GM12878 (cell line): ENCODE data around the gene IFIT2. TPM values are rescaled to one million over a fixed set of nuclear protein-coding genes. Genes with fewer than 3 reads are reported as not detected.
"Not testable (repeated sequence)": the region's sequence is repeated elsewhere in the genome, so short reads cannot be mapped to it uniquely, and the experiment has no call there.

ENCODE experiments used
- ATAC-seq: fragments of 200-7000 bp; cut with Tn5 transposase; 3 replicates; pipeline ENCODE4 v1.9.1; 2020; ENCODE audit warnings: mild to moderate bottlenecking, moderate library complexity
- BruUV-seq: library from RNA; stranded (reverse); fragments of 400-500 nt; replicated peaks from 2 replicates; lab custom pipeline; 2021; lab: Mats Ljungman, UMichigan
- CTCF ChIA-PET: fragments of 300-600 bp; sonication (Branson Sonifier 250); formaldehyde crosslinking; extraction: SDS; loops from one replicate; lab custom pipeline; 2021; ENCODE audit warnings: inconsistent platforms; lab: Yijun Ruan, JAX
- POLR2A ChIA-PET: fragments of 350-600 bp; formaldehyde crosslinking; extraction: SDS; loops from one replicate; lab custom pipeline; 2021; ENCODE audit warnings: inconsistent platforms; lab: Charles Lee
- RAD21 ChIA-PET: fragments of 300-600 bp; sonication (Branson Sonifier 250); formaldehyde crosslinking; loops from one replicate; lab custom pipeline; 2023; ENCODE audit warnings: antibody characterized with exemption; ENCODE audit not compliant: unreplicated experiment; lab: Charles Lee
- SMC1A ChIA-PET: fragments of 300-600 bp; sonication (Branson Sonifier 250); formaldehyde crosslinking; loops from one replicate; lab custom pipeline; 2023; ENCODE audit not compliant: unreplicated experiment, uncharacterized antibody; lab: Charles Lee
- DNase-seq: peaks from one replicate; pipeline ENCODE4 v3.0.0-alpha.2; 2011; ENCODE audit warnings: low read depth, low spot score
- FAIRE-seq: peaks from 3 replicates; lab custom pipeline; 2011; peaks lifted over from hg19 to GRCh38; lab: Jason Lieb, UNC
- H2AFZ ChIP-seq: 2 replicates; pipeline ENCODE4 v1.6.0; 2011; ENCODE audit warnings: low read depth, low read length, control low read depth; ENCODE audit not compliant: control insufficient read depth
- H3K27ac ChIP-seq: 2 replicates; pipeline ENCODE4 v1.5.1; 2011; ENCODE audit warnings: control low read depth; ENCODE audit not compliant: control insufficient read depth, insufficient read depth
- H3K27me3 ChIP-seq, 2 experiments: replicated peaks in 1 of 2; 2 replicates each; pipeline versions ENCODE4 v1.6.0 to v1.6.1; 2011; ENCODE audit warnings: low read length in 1 of 2; ENCODE audit not compliant: control insufficient read depth in 2 of 2, insufficient read depth in 2 of 2
- H3K36me3 ChIP-seq, 2 experiments: 2 replicates each; pipeline ENCODE4 v1.5.1; 2011; ENCODE audit warnings: low read length in 1 of 2; ENCODE audit not compliant: control insufficient read depth in 2 of 2, insufficient read depth in 2 of 2
- H3K4me1 ChIP-seq: 2 replicates; pipeline ENCODE4 v1.6.1; 2011; ENCODE audit warnings: mild to moderate bottlenecking, low read length, moderate library complexity, mixed read lengths; ENCODE audit not compliant: control insufficient read depth, insufficient read depth
- H3K4me2 ChIP-seq: 2 replicates; pipeline ENCODE4 v1.6.0; 2011; ENCODE audit warnings: control low read depth; ENCODE audit not compliant: control insufficient read depth, insufficient read depth
- H3K4me3 ChIP-seq: fragments of 200-600 bp; sonication (generic); 2 replicates; pipeline ENCODE4 v1.5.1; 2016
- H3K79me2 ChIP-seq: 2 replicates; pipeline ENCODE4 v1.6.0; 2011; ENCODE audit warnings: low read length; ENCODE audit not compliant: control insufficient read depth, insufficient read depth
- H3K9ac ChIP-seq: 2 replicates; pipeline ENCODE4 v1.8.0; 2011; ENCODE audit warnings: low read length, control low read depth, mixed read lengths; ENCODE audit not compliant: control insufficient read depth, insufficient read depth
- H3K9me3 ChIP-seq: replicated peaks from 3 replicates; pipeline ENCODE4 v1.5.1; 2011; ENCODE audit warnings: mild to moderate bottlenecking, low read length; ENCODE audit not compliant: control insufficient read depth, insufficient read depth
- H4K20me1 ChIP-seq: 2 replicates; pipeline ENCODE4 v1.6.0; 2011; ENCODE audit not compliant: control insufficient read depth, insufficient read depth
- ATF7 ChIP-seq: fragments of 450-650 bp; IDR thresholded peaks from 2 replicates; pipeline ENCODE4 v1.6.1; 2016; ENCODE audit warnings: low read depth, mild to moderate bottlenecking
- ETV6 ChIP-seq, 2 experiments: fragments of 450-650 bp in 1 of 2; IDR thresholded peaks in 1 of 2; conservative IDR thresholded peaks in 1 of 2; 2 replicates each; pipeline ENCODE4 v1.6.1; 2014; ENCODE audit warnings: antibody characterized with exemption in 1 of 2, borderline replicate concordance in 1 of 2, low read depth in 1 of 2, mild to moderate bottlenecking in 1 of 2, moderate library complexity in 1 of 2
- MEF2B ChIP-seq: fragments of 450-650 bp; IDR thresholded peaks from 2 replicates; pipeline ENCODE4 v1.6.1; 2018; ENCODE audit warnings: mild to moderate bottlenecking, moderate library complexity; ENCODE audit not compliant: partially characterized antibody, poor library complexity, severe bottlenecking
- PML ChIP-seq: IDR thresholded peaks from 2 replicates; pipeline ENCODE4 v1.6.1; 2012; ENCODE audit warnings: low read length, inconsistent platforms
- WGBS: methylation state at CpG from one replicate; pipeline ENCODE4 v1.1.6; 2016; ENCODE audit warnings: low lambda C conversion rate; ENCODE audit not compliant: insufficient replicate concordance, insufficient coverage; ENCODE audit errors: missing lambda C conversion rate; 5-methylcytosine and 5-hydroxymethylcytosine counted together
- in situ Hi-C: fragments of 300-500 bp; cut with MboI; formaldehyde crosslinking; loops from 9 replicates; pipeline ENCODE4 v1.14.3; 2018; ENCODE audit warnings: mixed read lengths
- intact Hi-C: fragments of 100-400 bp; cut with micrococcal nuclease; formaldehyde crosslinking; loops from one replicate; pipeline ENCODE4 v1.14.2; 2022; ENCODE audit not compliant: unreplicated experiment
- polyA plus RNA-seq, 11 experiments: library from polyadenylated mRNA; depleted of rRNA in 4 of 11; unstranded in 6 of 11; stranded (reverse) in 5 of 11; fragments of >200 nt; fragmentation: Nextera tagmentation in 4 of 11; fragmentation: Illumina TruSeq in 1 of 11; extraction: Ambion mirVana in 4 of 11; extraction: Trizol in 1 of 11; gene quantifications; 1 replicate in 1 of 11; 2 replicates in 10 of 11; pipeline versions ENCODE4 v1.2.1 to v1.2.3, GENCODE V29; 2011 to 2016; ENCODE audit warnings: inconsistent platforms in 2 of 11, missing spikeins in 2 of 11, low read depth in 1 of 11
- total RNA-seq, 4 experiments: library from RNA; depleted of rRNA in 3 of 4; stranded (reverse); fragments of >200 nt in 3 of 4; fragmentation: Illumina TruSeq in 1 of 4; extraction: Trizol in 1 of 4; gene quantifications; 2 replicates each; pipeline versions ENCODE4 v1.2.1 to v1.2.3, GENCODE V29; 2013 to 2021

Gene IFIT2
- total and polyA plus RNA-seq, 10 of the 15 experiments (the other 5 are each of a cell fraction or from before 2014, with no cell fraction given), result 5.2 to 14.8 (median 9.7) TPM

DNA sequence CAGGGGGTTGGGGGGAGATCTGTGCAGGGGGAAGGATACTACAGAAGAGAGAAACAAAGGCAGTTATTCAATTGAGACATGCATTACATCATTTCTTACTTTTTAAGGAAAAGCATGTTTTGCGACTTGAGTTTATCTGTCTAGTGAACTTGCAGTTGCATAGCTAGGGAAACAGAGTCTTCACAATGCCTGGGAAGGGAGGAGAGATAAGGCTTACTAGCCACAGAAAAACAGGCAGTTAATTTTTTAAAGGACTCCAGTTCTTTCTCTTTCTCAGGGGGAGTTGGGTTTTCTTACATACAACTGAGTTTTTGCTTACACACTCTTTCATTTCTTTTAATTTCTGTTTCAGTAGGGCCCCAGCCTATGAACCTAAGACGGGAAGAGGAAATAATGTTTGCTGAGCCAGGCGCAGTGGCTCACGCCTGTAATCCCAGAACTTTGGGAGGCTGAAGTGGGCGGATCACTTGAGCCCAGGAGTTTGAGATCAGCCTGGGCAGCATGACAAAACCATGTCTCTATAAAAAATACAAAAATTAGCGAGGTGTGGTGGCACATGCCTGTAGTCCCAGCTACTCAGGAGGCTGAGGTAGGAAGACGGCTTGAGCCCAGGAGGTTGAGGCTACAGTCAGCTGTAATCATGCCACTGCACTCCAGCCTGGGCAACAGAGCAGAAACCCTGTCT is 48.9 kb downstream of the IFIT2 start:
- H3K36me3 ChIP-seq, H2AFZ ChIP-seq, H3K27me3 ChIP-seq, H3K79me2 ChIP-seq, FAIRE-seq, DNase-seq, in situ Hi-C loops, H3K9me3 ChIP-seq, BruUV-seq, H4K20me1 ChIP-seq: not testable (repeated sequence)
- Histone ChIP-seq H3K4me3 (peak overlapping the region; percentile 42), H3K27ac (peak overlapping the region; percentile 73), H3K4me2 (peak overlapping the region; percentile 81), H3K9ac (peak overlapping the region; percentile 32), H3K4me1 (peaks cover 45% of the 10 kb centered on the region)
- intact Hi-C loops, result loop anchor here (1.0 kb wide), 1 partner anchor 19 kb away; no protein-coding TSS in a partner anchor
- ATAC-seq, result peak; percentile 56
- TF ChIP-seq PML (peak; percentile 15; the same call in 1 of the 2 replicates), ATF7 (0 out of 2 replicates have a peak, but pooled peaks have one; percentile 36), MEF2B (peak; percentile 5), ETV6 (conservative IDR thresholded peaks at IDR 0.05 in 1 of 2, IDR thresholded peaks at IDR 0.05 in 1 of 2; ENCODE audit: borderline replicate concordance in 1 of 2, low read depth in 1 of 2) (0 out of 4 replicates have a peak, but pooled peaks of 1 of the 2 experiments have one; percentile 9)
- POLR2A ChIA-PET, result interaction anchor here (1.4 kb wide), 1 partner anchor 9 kb away, joined by 5 read pairs; no protein-coding TSS in a partner anchor
- whole genome bisulfite sequencing, result 19% methylated on average over 7 of the region's 7 CpGs
- CTCF ChIA-PET, result interaction anchor here (1.1 to 3.5 kb wide), 4 partner anchors 11 to 68 kb away, joined by 3 to 34 read pairs (median 6); no protein-coding TSS in a partner anchor
- RAD21 ChIA-PET, result interaction anchor here (0.6 to 3.1 kb wide), 6 partner anchors 13 to 67 kb away, joined by 3 to 38 read pairs (median 4); partner anchors contain the start of gene IFIT2
- SMC1A ChIA-PET, result interaction anchor here (1.4 to 8.3 kb wide), 5 partner anchors 12 to 133 kb away, joined by 4 to 97 read pairs (median 5); no protein-coding TSS in a partner anchor
